ENCODE results near the gene EPX.

DNA sequence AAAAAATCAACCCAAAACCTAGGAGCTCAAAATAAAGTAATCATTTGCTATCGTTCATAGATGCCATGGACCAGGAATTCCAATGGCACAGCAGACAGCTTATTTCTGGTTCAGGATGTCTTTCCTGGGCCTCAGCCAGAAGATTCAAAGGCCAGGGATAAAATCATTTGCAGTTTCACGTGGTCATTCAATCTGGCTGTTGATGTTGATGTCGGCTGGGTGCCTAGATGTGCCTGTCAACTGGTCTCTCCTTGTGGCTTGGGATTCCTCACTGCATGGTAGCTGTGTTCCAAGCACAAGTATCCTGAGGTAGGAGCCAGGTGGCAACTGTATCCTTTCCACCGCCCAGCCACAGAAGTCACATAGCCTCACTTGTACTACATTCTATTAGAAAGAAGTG lies 10.7 kb upstream of the EPX start:
- TF ChIP-seq, protein P1, sequence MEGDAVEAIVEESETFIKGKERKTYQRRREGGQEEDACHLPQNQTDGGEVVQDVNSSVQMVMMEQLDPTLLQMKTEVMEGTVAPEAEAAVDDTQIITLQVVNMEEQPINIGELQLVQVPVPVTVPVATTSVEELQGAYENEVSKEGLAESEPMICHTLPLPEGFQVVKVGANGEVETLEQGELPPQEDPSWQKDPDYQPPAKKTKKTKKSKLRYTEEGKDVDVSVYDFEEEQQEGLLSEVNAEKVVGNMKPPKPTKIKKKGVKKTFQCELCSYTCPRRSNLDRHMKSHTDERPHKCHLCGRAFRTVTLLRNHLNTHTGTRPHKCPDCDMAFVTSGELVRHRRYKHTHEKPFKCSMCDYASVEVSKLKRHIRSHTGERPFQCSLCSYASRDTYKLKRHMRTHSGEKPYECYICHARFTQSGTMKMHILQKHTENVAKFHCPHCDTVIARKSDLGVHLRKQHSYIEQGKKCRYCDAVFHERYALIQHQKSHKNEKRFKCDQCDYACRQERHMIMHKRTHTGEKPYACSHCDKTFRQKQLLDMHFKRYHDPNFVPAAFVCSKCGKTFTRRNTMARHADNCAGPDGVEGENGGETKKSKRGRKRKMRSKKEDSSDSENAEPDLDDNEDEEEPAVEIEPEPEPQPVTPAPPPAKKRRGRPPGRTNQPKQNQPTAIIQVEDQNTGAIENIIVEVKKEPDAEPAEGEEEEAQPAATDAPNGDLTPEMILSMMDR (conservative IDR thresholded peaks at IDR 0.05; ENCODE audit: low read depth, low read length), result no peak
- no peak for TF ChIP-seq MAZ (IDR thresholded peaks at IDR 0.05; ENCODE audit: borderline replicate concordance, low read depth, low read length)
- TF ChIP-seq POLR2A (IDR thresholded peaks at IDR 0.05; ENCODE audit: low read depth, low read length), result no peak
- TF ChIP-seq MAFK (IDR thresholded peaks at IDR 0.05; ENCODE audit: low read depth, low read length), result no peak
- no peak for TF ChIP-seq RAD21 (IDR thresholded peaks at IDR 0.05; ENCODE audit: low read length)
- TF ChIP-seq, protein P2, sequence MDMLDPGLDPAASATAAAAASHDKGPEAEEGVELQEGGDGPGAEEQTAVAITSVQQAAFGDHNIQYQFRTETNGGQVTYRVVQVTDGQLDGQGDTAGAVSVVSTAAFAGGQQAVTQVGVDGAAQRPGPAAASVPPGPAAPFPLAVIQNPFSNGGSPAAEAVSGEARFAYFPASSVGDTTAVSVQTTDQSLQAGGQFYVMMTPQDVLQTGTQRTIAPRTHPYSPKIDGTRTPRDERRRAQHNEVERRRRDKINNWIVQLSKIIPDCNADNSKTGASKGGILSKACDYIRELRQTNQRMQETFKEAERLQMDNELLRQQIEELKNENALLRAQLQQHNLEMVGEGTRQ (IDR thresholded peaks at IDR 0.05; ENCODE audit: low read depth, low read length), result no peak
- no peak for TF ChIP-seq NFE2L2 (IDR thresholded peaks at IDR 0.05; ENCODE audit: low read depth, low read length)
- TF ChIP-seq RCOR1 (IDR thresholded peaks at IDR 0.05; ENCODE audit: insufficient replicate concordance, low read length), result no peak
- TF ChIP-seq CHD1 (IDR thresholded peaks at IDR 0.05; ENCODE audit: low read depth, low read length), result no peak
- TF ChIP-seq, protein P3, sequence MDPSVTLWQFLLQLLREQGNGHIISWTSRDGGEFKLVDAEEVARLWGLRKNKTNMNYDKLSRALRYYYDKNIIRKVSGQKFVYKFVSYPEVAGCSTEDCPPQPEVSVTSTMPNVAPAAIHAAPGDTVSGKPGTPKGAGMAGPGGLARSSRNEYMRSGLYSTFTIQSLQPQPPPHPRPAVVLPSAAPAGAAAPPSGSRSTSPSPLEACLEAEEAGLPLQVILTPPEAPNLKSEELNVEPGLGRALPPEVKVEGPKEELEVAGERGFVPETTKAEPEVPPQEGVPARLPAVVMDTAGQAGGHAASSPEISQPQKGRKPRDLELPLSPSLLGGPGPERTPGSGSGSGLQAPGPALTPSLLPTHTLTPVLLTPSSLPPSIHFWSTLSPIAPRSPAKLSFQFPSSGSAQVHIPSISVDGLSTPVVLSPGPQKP (IDR thresholded peaks at IDR 0.05; ENCODE audit: borderline replicate concordance, low read depth, low read length), result no peak
- no peak for TF ChIP-seq CEBPB (IDR thresholded peaks at IDR 0.05; ENCODE audit: low read depth, low read length)
- TF ChIP-seq RFX5 (IDR thresholded peaks at IDR 0.05; ENCODE audit: low read depth, low read length), result no peak
- TF ChIP-seq MXI1 (IDR thresholded peaks at IDR 0.05; ENCODE audit: borderline replicate concordance, low read depth, low read length), result no peak
